Endothelial cell of umbilical vein (primary cell): ENCODE measurements around the gene ASS1.

Experiments
- CTCF ChIP-seq, 2 donors: IDR thresholded peaks; 1 replicate in 1 of 2; 2 replicates in 1 of 2; pipeline ENCODE4 v1.5.1; 2011; ENCODE audit warnings: low read length in 2 of 2, mild to moderate bottlenecking in 2 of 2, moderate library complexity in 2 of 2, control low read depth in 1 of 2, inconsistent platforms in 1 of 2, low read depth in 1 of 2; ENCODE audit not compliant: insufficient read depth in 1 of 2; ENCODE audit errors: extremely low read depth in 1 of 2
- JUN ChIP-seq: IDR thresholded peaks from 2 replicates; pipeline ENCODE4 v1.6.1; 2011; ENCODE audit warnings: borderline replicate concordance, low read depth; ENCODE audit not compliant: insufficient read length, insufficient read depth
- MAX ChIP-seq: IDR thresholded peaks from 2 replicates; pipeline ENCODE4 v1.6.1; 2011; ENCODE audit not compliant: insufficient read depth, insufficient read length
- POLR2A ChIP-seq: IDR thresholded peaks from 2 replicates; pipeline ENCODE4 v1.6.1; 2012; ENCODE audit warnings: low read depth, mild to moderate bottlenecking, control low read depth, low read length

GRCh38 chr9:130409246-130409645 lies 35.5 kb upstream of the ASS1 start:
- no peak for TF ChIP-seq POLR2A
- no peak for TF ChIP-seq CTCF (IDR thresholded peaks at IDR 0.05; ENCODE audit: extremely low read depth in 1 of 2, insufficient read depth in 1 of 2, low read depth in 1 of 2, low read length in 2 of 2)
- no peak for TF ChIP-seq JUN
- no peak for TF ChIP-seq MAX
